GM23338 (cell line): ENCODE measurements around the gene MAP2K6.

Experiments
- CREB1 ChIP-seq: fragments of 250-450 bp; sonication (Bioruptor Pico); IDR thresholded peaks from 2 replicates; pipeline ENCODE4 v1.5.0; 2020; ENCODE audit warnings: low read depth, mild to moderate bottlenecking, moderate library complexity
- EZH2 ChIP-seq: fragments of 200-600 bp; sonication (generic); IDR thresholded peaks from one replicate; pipeline ENCODE4 v1.8.0; 2017; ENCODE audit warnings: antibody characterized with exemption, mild to moderate bottlenecking, low read depth; ENCODE audit not compliant: unreplicated experiment
- EZH2phosphoT487 ChIP-seq: fragments of 200-600 bp; sonication (generic); IDR thresholded peaks from one replicate; pipeline ENCODE4 v1.8.1; 2018; ENCODE audit warnings: antibody characterized with exemption; ENCODE audit not compliant: unreplicated experiment
- JUNB ChIP-seq: IDR thresholded peaks from one replicate; pipeline ENCODE4 v1.6.1; 2016; ENCODE audit warnings: antibody characterized with exemption; ENCODE audit not compliant: unreplicated experiment
- NANOG ChIP-seq: IDR thresholded peaks from 2 replicates; pipeline ENCODE4 v1.6.1; 2016; ENCODE audit warnings: antibody characterized with exemption, borderline replicate concordance
- POLR2AphosphoS5 ChIP-seq: IDR thresholded peaks from 2 replicates; pipeline ENCODE4 v1.6.1; 2016; ENCODE audit warnings: antibody characterized with exemption, low read depth
- STAT1 ChIP-seq: IDR thresholded peaks from one replicate; pipeline ENCODE4 v1.6.1; 2016; ENCODE audit warnings: antibody characterized with exemption; ENCODE audit not compliant: unreplicated experiment
- ZNF114 ChIP-seq: fragments of 250-450 bp; sonication (Bioruptor Pico); IDR thresholded peaks from 2 replicates; pipeline ENCODE4 v1.5.0; 2020; ENCODE audit warnings: mild to moderate bottlenecking, moderate library complexity
- ZNF331 ChIP-seq: fragments of 250-450 bp; sonication (Bioruptor Pico); IDR thresholded peaks from 2 replicates; pipeline ENCODE4 v1.5.0; 2020; ENCODE audit warnings: low read depth, mild to moderate bottlenecking, moderate library complexity
- TF ChIP-seq, protein P1 (sequence below), 2 experiments: fragments of 200-600 bp in 1 of 2; sonication (generic) in 1 of 2; conservative IDR thresholded peaks; 2 replicates each; pipeline versions ENCODE4 v1.5.1 to v1.6.1; 2016 to 2017; ENCODE audit warnings: antibody characterized with exemption in 2 of 2, low read depth in 2 of 2, mild to moderate bottlenecking in 2 of 2, moderate library complexity in 1 of 2
- TF ChIP-seq, protein P2 (sequence below): IDR thresholded peaks from one replicate; pipeline ENCODE4 v1.6.1; 2018; ENCODE audit warnings: antibody characterized with exemption; ENCODE audit not compliant: unreplicated experiment
- TF ChIP-seq, protein P3 (sequence below): IDR thresholded peaks from 2 replicates; pipeline ENCODE4 v1.6.1; 2016; ENCODE audit warnings: antibody characterized with exemption
- TF ChIP-seq, protein P4 (sequence below): fragments of 250-450 bp; sonication (Bioruptor Pico); IDR thresholded peaks from 2 replicates; pipeline ENCODE4 v1.5.0; 2020; ENCODE audit warnings: mild to moderate bottlenecking, moderate library complexity

DNA sequence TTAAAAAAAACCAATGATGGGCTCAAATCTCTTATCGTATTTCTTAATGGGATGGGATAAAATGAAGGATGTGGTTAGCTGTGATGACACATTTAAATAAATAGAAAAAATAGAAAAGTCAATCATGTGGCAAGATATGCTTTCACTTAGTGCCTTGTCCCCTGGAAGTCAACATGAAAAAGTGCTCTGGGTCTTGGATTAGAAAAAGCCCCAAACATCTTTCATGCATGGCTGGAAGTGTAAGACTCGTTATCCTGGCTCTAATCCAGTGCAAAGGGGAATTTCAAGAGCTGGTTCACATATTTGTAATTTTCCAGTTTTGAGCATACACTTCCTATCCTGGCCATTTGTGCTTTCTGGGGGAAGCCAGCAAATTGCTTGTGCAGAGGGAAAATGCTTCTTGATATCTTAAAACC lies 160.9 kb downstream of the MAP2K6 start:
- TF ChIP-seq, protein P1, sequence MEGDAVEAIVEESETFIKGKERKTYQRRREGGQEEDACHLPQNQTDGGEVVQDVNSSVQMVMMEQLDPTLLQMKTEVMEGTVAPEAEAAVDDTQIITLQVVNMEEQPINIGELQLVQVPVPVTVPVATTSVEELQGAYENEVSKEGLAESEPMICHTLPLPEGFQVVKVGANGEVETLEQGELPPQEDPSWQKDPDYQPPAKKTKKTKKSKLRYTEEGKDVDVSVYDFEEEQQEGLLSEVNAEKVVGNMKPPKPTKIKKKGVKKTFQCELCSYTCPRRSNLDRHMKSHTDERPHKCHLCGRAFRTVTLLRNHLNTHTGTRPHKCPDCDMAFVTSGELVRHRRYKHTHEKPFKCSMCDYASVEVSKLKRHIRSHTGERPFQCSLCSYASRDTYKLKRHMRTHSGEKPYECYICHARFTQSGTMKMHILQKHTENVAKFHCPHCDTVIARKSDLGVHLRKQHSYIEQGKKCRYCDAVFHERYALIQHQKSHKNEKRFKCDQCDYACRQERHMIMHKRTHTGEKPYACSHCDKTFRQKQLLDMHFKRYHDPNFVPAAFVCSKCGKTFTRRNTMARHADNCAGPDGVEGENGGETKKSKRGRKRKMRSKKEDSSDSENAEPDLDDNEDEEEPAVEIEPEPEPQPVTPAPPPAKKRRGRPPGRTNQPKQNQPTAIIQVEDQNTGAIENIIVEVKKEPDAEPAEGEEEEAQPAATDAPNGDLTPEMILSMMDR (conservative IDR thresholded peaks at IDR 0.05; ENCODE audit: low read depth in 2 of 2): no peak
- TF ChIP-seq POLR2AphosphoS5 (no peak), EZH2 (no peak), EZH2phosphoT487 (no peak), ZNF114 (CRISPR knock-in tag) (no peak), JUNB (no peak), CREB1 (CRISPR knock-in tag) (no peak), NANOG (no peak), ZNF331 (CRISPR knock-in tag) (no peak), STAT1 (no peak)
- TF ChIP-seq, protein P2, sequence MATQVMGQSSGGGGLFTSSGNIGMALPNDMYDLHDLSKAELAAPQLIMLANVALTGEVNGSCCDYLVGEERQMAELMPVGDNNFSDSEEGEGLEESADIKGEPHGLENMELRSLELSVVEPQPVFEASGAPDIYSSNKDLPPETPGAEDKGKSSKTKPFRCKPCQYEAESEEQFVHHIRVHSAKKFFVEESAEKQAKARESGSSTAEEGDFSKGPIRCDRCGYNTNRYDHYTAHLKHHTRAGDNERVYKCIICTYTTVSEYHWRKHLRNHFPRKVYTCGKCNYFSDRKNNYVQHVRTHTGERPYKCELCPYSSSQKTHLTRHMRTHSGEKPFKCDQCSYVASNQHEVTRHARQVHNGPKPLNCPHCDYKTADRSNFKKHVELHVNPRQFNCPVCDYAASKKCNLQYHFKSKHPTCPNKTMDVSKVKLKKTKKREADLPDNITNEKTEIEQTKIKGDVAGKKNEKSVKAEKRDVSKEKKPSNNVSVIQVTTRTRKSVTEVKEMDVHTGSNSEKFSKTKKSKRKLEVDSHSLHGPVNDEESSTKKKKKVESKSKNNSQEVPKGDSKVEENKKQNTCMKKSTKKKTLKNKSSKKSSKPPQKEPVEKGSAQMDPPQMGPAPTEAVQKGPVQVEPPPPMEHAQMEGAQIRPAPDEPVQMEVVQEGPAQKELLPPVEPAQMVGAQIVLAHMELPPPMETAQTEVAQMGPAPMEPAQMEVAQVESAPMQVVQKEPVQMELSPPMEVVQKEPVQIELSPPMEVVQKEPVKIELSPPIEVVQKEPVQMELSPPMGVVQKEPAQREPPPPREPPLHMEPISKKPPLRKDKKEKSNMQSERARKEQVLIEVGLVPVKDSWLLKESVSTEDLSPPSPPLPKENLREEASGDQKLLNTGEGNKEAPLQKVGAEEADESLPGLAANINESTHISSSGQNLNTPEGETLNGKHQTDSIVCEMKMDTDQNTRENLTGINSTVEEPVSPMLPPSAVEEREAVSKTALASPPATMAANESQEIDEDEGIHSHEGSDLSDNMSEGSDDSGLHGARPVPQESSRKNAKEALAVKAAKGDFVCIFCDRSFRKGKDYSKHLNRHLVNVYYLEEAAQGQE: no peak
- TF ChIP-seq, protein P3, sequence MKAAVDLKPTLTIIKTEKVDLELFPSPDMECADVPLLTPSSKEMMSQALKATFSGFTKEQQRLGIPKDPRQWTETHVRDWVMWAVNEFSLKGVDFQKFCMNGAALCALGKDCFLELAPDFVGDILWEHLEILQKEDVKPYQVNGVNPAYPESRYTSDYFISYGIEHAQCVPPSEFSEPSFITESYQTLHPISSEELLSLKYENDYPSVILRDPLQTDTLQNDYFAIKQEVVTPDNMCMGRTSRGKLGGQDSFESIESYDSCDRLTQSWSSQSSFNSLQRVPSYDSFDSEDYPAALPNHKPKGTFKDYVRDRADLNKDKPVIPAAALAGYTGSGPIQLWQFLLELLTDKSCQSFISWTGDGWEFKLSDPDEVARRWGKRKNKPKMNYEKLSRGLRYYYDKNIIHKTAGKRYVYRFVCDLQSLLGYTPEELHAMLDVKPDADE: no peak
- TF ChIP-seq, protein P4, sequence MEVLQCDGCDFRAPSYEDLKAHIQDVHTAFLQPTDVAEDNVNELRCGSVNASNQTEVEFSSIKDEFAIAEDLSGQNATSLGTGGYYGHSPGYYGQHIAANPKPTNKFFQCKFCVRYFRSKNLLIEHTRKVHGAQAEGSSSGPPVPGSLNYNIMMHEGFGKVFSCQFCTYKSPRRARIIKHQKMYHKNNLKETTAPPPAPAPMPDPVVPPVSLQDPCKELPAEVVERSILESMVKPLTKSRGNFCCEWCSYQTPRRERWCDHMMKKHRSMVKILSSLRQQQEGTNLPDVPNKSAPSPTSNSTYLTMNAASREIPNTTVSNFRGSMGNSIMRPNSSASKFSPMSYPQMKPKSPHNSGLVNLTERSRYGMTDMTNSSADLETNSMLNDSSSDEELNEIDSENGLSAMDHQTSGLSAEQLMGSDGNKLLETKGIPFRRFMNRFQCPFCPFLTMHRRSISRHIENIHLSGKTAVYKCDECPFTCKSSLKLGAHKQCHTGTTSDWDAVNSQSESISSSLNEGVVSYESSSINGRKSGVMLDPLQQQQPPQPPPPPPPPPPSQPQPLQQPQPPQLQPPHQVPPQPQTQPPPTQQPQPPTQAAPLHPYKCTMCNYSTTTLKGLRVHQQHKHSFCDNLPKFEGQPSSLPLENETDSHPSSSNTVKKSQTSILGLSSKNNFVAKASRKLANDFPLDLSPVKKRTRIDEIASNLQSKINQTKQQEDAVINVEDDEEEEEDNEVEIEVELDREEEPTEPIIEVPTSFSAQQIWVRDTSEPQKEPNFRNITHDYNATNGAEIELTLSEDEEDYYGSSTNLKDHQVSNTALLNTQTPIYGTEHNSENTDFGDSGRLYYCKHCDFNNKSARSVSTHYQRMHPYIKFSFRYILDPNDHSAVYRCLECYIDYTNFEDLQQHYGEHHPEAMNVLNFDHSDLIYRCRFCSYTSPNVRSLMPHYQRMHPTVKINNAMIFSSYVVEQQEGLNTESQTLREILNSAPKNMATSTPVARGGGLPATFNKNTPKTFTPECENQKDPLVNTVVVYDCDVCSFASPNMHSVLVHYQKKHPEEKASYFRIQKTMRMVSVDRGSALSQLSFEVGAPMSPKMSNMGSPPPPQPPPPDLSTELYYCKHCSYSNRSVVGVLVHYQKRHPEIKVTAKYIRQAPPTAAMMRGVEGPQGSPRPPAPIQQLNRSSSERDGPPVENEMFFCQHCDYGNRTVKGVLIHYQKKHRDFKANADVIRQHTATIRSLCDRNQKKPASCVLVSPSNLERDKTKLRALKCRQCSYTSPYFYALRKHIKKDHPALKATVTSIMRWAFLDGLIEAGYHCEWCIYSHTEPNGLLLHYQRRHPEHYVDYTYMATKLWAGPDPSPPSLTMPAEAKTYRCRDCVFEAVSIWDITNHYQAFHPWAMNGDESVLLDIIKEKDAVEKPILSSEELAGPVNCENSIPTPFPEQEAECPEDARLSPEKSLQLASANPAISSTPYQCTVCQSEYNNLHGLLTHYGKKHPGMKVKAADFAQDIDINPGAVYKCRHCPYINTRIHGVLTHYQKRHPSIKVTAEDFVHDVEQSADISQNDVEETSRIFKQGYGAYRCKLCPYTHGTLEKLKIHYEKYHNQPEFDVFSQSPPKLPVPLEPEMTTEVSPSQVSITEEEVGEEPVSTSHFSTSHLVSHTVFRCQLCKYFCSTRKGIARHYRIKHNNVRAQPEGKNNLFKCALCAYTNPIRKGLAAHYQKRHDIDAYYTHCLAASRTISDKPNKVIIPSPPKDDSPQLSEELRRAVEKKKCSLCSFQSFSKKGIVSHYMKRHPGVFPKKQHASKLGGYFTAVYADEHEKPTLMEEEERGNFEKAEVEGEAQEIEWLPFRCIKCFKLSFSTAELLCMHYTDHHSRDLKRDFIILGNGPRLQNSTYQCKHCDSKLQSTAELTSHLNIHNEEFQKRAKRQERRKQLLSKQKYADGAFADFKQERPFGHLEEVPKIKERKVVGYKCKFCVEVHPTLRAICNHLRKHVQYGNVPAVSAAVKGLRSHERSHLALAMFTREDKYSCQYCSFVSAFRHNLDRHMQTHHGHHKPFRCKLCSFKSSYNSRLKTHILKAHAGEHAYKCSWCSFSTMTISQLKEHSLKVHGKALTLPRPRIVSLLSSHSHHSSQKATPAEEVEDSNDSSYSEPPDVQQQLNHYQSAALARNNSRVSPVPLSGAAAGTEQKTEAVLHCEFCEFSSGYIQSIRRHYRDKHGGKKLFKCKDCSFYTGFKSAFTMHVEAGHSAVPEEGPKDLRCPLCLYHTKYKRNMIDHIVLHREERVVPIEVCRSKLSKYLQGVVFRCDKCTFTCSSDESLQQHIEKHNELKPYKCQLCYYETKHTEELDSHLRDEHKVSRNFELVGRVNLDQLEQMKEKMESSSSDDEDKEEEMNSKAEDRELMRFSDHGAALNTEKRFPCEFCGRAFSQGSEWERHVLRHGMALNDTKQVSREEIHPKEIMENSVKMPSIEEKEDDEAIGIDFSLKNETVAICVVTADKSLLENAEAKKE (CRISPR knock-in tag): no peak
